IMR-90 (cell line): Measurements from ENCODE around the gene JAKMIP2. TPM values are rescaled to one million over a fixed set of nuclear protein-coding genes. Genes with fewer than 3 reads are reported as not detected.

Source experiments
- ATAC-seq: fragments of 200-7000 bp; cut with Tn5 transposase; 2 replicates; pipeline ENCODE4 v1.9.1; 2020; ENCODE audit warnings: low read depth, mild to moderate bottlenecking, moderate library complexity
- BruUV-seq: library from RNA; stranded (reverse); fragments of 400-500 nt; replicated peaks from 2 replicates; lab custom pipeline; 2021; lab: Mats Ljungman, UMichigan
- CTCF ChIA-PET: fragments of 300-600 bp; formaldehyde crosslinking; extraction: SDS; loops from one replicate; lab custom pipeline; 2021; ENCODE audit warnings: antibody characterized with exemption; lab: Yijun Ruan, JAX
- POLR2A ChIA-PET: fragments of 300-600 bp; sonication (Branson Sonifier 250); formaldehyde crosslinking; loops from one replicate; lab custom pipeline; 2022; ENCODE audit warnings: antibody characterized with exemption; ENCODE audit not compliant: unreplicated experiment; lab: Charles Lee
- DNase-seq: peaks from one replicate; pipeline ENCODE4 v3.0.0; 2013
- H2AFZ ChIP-seq: replicated peaks from 2 replicates; pipeline ENCODE3; 2013; ENCODE audit warnings: low read length, mild to moderate bottlenecking; ENCODE audit not compliant: poor library complexity
- H2AK5ac ChIP-seq: 2 replicates; pipeline ENCODE4 v1.6.1; 2013; ENCODE audit warnings: low read depth, low read length, inconsistent platforms
- H2AK9ac ChIP-seq: replicated peaks from 2 replicates; pipeline ENCODE3; 2013; ENCODE audit warnings: mild to moderate bottlenecking, low read depth, low read length, moderate library complexity; ENCODE audit not compliant: poor library complexity
- H2BK120ac ChIP-seq: 2 replicates; pipeline ENCODE4 v1.6.1; 2013; ENCODE audit warnings: low read depth, low read length, inconsistent platforms
- H2BK15ac ChIP-seq: 3 replicates; pipeline ENCODE4 v1.6.1; 2013; ENCODE audit warnings: low read depth, low read length, inconsistent platforms
- H2BK20ac ChIP-seq: 2 replicates; pipeline ENCODE4 v1.6.1; 2013; ENCODE audit warnings: low read depth, mild to moderate bottlenecking, inconsistent platforms, low read length, moderate library complexity
- H2BK5ac ChIP-seq: 2 replicates; pipeline ENCODE4 v1.6.1; 2013; ENCODE audit warnings: mild to moderate bottlenecking, low read depth, low read length, inconsistent platforms; ENCODE audit not compliant: poor library complexity, severe bottlenecking
- H3K14ac ChIP-seq: replicated peaks from 2 replicates; pipeline ENCODE4 v1.6.1; 2013; ENCODE audit warnings: low read depth, low read length, inconsistent platforms
- H3K18ac ChIP-seq: 2 replicates; pipeline ENCODE4 v1.6.1; 2013; ENCODE audit warnings: low read depth, low read length, control low read depth
- H3K23ac ChIP-seq: 2 replicates; pipeline ENCODE4 v1.6.1; 2013; ENCODE audit warnings: low read depth, low read length, inconsistent platforms
- H3K27ac ChIP-seq: 2 replicates; pipeline ENCODE4 v1.5.1; 2013; ENCODE audit warnings: mild to moderate bottlenecking, control low read depth, low read length; ENCODE audit not compliant: insufficient read depth
- H3K27me3 ChIP-seq: 2 replicates; pipeline ENCODE4 v1.6.1; 2013; ENCODE audit warnings: low read length; ENCODE audit not compliant: control insufficient read depth, insufficient read depth
- H3K36me3 ChIP-seq: 2 replicates; pipeline ENCODE4 v1.6.1; 2013; ENCODE audit warnings: low read length, mixed read lengths; ENCODE audit not compliant: control insufficient read depth, insufficient read depth
- H3K4ac ChIP-seq: 2 replicates; pipeline ENCODE4 v1.6.1; 2013; ENCODE audit warnings: low read depth, low read length, inconsistent platforms
- H3K4me1 ChIP-seq: 2 replicates; pipeline ENCODE4 v1.6.1; 2013; ENCODE audit warnings: low read length, mixed read lengths; ENCODE audit not compliant: control insufficient read depth, insufficient read depth
- H3K4me2 ChIP-seq: 2 replicates; pipeline ENCODE4 v1.6.1; 2013; ENCODE audit warnings: low read depth, mild to moderate bottlenecking, control low read depth, low read length, moderate library complexity
- H3K4me3 ChIP-seq: 2 replicates; pipeline ENCODE4 v1.5.1; 2013; ENCODE audit warnings: low read depth, mild to moderate bottlenecking, control low read depth, low read length, moderate library complexity; ENCODE audit not compliant: insufficient read depth
- H3K56ac ChIP-seq: 2 replicates; pipeline ENCODE4 v1.6.1; 2013; ENCODE audit warnings: low read length, inconsistent platforms; ENCODE audit not compliant: insufficient read depth; ENCODE audit errors: extremely low read depth
- H3K79me1 ChIP-seq, 2 experiments: 2 replicates each; pipeline ENCODE4 v1.6.1; 2013; ENCODE audit warnings: low read length in 2 of 2, inconsistent platforms in 1 of 2, low read depth in 1 of 2
- H3K9ac ChIP-seq: 2 replicates; pipeline ENCODE4 v1.6.1; 2013; ENCODE audit warnings: low read depth, low read length, control low read depth
- H3K9me1 ChIP-seq: 2 replicates; pipeline ENCODE4 v1.6.1; 2013; ENCODE audit warnings: low read length, inconsistent platforms; ENCODE audit not compliant: insufficient read depth
- H3K9me3 ChIP-seq: 2 replicates; pipeline ENCODE4 v1.6.1; 2013; ENCODE audit warnings: low read length; ENCODE audit not compliant: control insufficient read depth, insufficient read depth
- H4K20me1 ChIP-seq: 2 replicates; pipeline ENCODE4 v1.6.1; 2013; ENCODE audit warnings: low read length, inconsistent platforms; ENCODE audit not compliant: insufficient read depth
- H4K5ac ChIP-seq: 2 replicates; pipeline ENCODE4 v1.6.1; 2013; ENCODE audit warnings: mild to moderate bottlenecking, low read depth, low read length, control low read depth
- H4K8ac ChIP-seq, 2 experiments: 2 replicates each; pipeline ENCODE4 v1.6.1; 2013; ENCODE audit warnings: low read depth in 2 of 2, low read length in 2 of 2, control low read depth in 1 of 2, inconsistent platforms in 1 of 2
- H4K91ac ChIP-seq: 2 replicates; pipeline ENCODE4 v1.6.1; 2013; ENCODE audit warnings: low read depth, low read length, inconsistent platforms; ENCODE audit not compliant: insufficient read depth
- MAFK ChIP-seq: IDR thresholded peaks from 2 replicates; pipeline ENCODE4 v1.6.1; 2012; ENCODE audit warnings: low read depth, low read length, improper control_type of control experiment
- POLR2A ChIP-seq: IDR thresholded peaks from 2 replicates; pipeline ENCODE4 v1.6.1; 2012; ENCODE audit warnings: mild to moderate bottlenecking, low read depth, low read length
- whole genome bisulfite sequencing, 2 experiments: methylation state at CpG; one replicate each; pipeline versions ENCODE4 v1.1.5 to v1.1.7; 2013; ENCODE audit warnings: missing lambda C conversion rate in 2 of 2; ENCODE audit not compliant: insufficient read length in 1 of 2; ENCODE audit errors: extremely low coverage in 2 of 2; 5-methylcytosine and 5-hydroxymethylcytosine counted together
- dilution Hi-C: fragments of 300-500 bp; cut with HindIII; formaldehyde crosslinking; loops from one replicate; pipeline ENCODE4 v1.14.3; 2018; ENCODE audit warnings: low sequenced_read_pairs; ENCODE audit not compliant: unreplicated experiment
- in situ Hi-C: fragments of 300-500 bp; cut with MboI; formaldehyde crosslinking; loops from 3 replicates; pipeline ENCODE4 v1.14.3; 2019; ENCODE audit warnings: low sequenced_read_pairs, inconsistent platforms, mixed read lengths
- intact Hi-C: fragments of 100-400 bp; cut with micrococcal nuclease; formaldehyde crosslinking; loops from 2 replicates; pipeline ENCODE4 v1.10.0; 2022
- polyA plus RNA-seq, 3 experiments: library from polyadenylated mRNA; depleted of rRNA; stranded (reverse); fragments of >200 nt; gene quantifications; 2 replicates each; pipeline ENCODE4 v1.2.3, GENCODE V29; 2012; ENCODE audit warnings: low replicate concordance in 1 of 3
- total RNA-seq: library from RNA; depleted of rRNA; stranded (reverse); fragments of >200 nt; gene quantifications from 2 replicates; pipeline ENCODE4 v1.2.3, GENCODE V29; 2012

JAKMIP2 gene
- total and polyA plus RNA-seq, 2 of the 4 experiments (the other 2 are of a cell fraction) = under 0.01 TPM; not detected in 1

DNA sequence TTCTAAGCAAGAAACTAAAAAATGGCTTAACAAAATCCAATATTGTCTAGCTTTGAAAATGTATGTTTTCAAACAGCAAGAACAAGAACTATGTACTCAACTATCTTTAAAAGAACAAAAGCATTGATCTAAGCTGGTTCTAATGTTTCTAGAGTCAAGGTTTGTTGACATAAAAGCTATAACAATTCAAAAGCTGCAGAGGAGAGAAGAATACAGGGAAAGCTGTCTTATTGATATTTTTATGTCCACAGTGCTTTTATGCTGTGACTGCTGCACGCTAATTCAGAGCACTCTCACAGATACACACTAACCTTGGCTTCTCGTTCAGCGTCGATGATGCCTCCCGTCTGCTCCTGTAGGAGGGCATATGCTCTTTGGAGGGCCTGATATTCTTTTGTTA is 143.2 kb downstream of the JAKMIP2 start:
- Histone ChIP-seq H4K20me1 (no peaks in the 10 kb centered on the region), H3K9me1 (no peaks in the 10 kb centered on the region), H4K91ac (no peak overlapping the region), H3K18ac (no peak overlapping the region), H3K27me3 (no peaks in the 10 kb centered on the region; the same call in 1 of the 2 replicates), H2BK15ac (no peak overlapping the region), H3K56ac (no peak overlapping the region), H4K5ac (no peak overlapping the region), H3K4me2 (no peak overlapping the region), H3K23ac (no peak overlapping the region), H2AK9ac (no peak overlapping the region), H3K4ac (no peak overlapping the region), H3K27ac (no peak overlapping the region), H3K4me3 (no peak overlapping the region), H2BK5ac (no peak overlapping the region), H2BK20ac (no peak overlapping the region), H3K9me3 (no peaks in the 10 kb centered on the region), H2AFZ (no peak overlapping the region), H3K36me3 (no peaks in the 10 kb centered on the region), H4K8ac (no peak overlapping the region), H2BK120ac (no peak overlapping the region), H3K4me1 (no peaks in the 10 kb centered on the region), H3K14ac (no peak overlapping the region), H3K9ac (no peak overlapping the region), H2AK5ac (no peak overlapping the region), H3K79me1 (no peaks in the 10 kb centered on the region)
- dilution Hi-C loops = no loop called here
- ATAC-seq (no peak), DNase-seq (no peak)
- WGBS, 2 experiments = no CpG with 5 or more reads among the region's 5 CpGs
- POLR2A ChIA-PET = no interaction called here
- BruUV-seq = no TSS peak
- intact Hi-C loops = no loop called here
- CTCF ChIA-PET = interaction anchor here (0.8 to 1.6 kb wide), 4 partner anchors 8 to 184 kb away, joined by 3 to 6 read pairs (median 5); no protein-coding TSS in a partner anchor
- TF ChIP-seq MAFK (no peak), POLR2A (no peak)
- in situ Hi-C loops = no loop called here
